Left ventricle myocardium inferior (tissue), 1 donor: ENCODE measurements around the gene OPA3. TPM values are rescaled to one million over a fixed set of nuclear protein-coding genes. Genes with fewer than 3 reads are reported as not detected.

Experiments
- DNase-seq: peaks from one replicate; pipeline ENCODE4 v3.0.0-alpha.2; 2020
- H3K27ac ChIP-seq: fragments of 200-600 bp; replicated peaks from 2 replicates; pipeline ENCODE4 v1.8.0; 2021
- H3K27me3 ChIP-seq: fragments of 200-600 bp; 2 replicates; pipeline ENCODE4 v1.8.0; 2021; ENCODE audit warnings: low read depth
- H3K36me3 ChIP-seq: fragments of 200-600 bp; 2 replicates; pipeline ENCODE4 v1.8.0; 2021
- H3K4me1 ChIP-seq: fragments of 200-600 bp; 2 replicates; pipeline ENCODE4 v1.8.0; 2021
- H3K4me3 ChIP-seq: fragments of 200-600 bp; 2 replicates; pipeline ENCODE4 v1.8.0; 2021; ENCODE audit warnings: mild to moderate bottlenecking, moderate library complexity
- H3K9me3 ChIP-seq: fragments of 200-600 bp; replicated peaks from 2 replicates; pipeline ENCODE4 v1.8.0; 2021
- intact Hi-C: fragments of 100-400 bp; cut with micrococcal nuclease; formaldehyde crosslinking; loops from one replicate; pipeline ENCODE4 v1.11.0; 2022
- total RNA-seq: library from RNA; stranded (reverse); fragmentation: NEBNext Ultra II Directional; extraction: Animal tissue kit (Norgen Biotek cat#: 25700); gene quantifications from one replicate; pipeline ENCODE4 v1.2.1, GENCODE V29; 2021
- TF ChIP-seq, protein P1 (sequence below): fragments of 200-600 bp; IDR thresholded peaks from 2 replicates; pipeline ENCODE4 v1.8.0; 2021; ENCODE audit warnings: antibody characterized with exemption, mild to moderate bottlenecking, borderline replicate concordance
- donor health status: DM: no; HTN: yes; CAD: no; lungs with severe emphysema.

The OPA3 gene
- total RNA-seq, 1 donor from 2014 or later: 25.3 TPM

DNA sequence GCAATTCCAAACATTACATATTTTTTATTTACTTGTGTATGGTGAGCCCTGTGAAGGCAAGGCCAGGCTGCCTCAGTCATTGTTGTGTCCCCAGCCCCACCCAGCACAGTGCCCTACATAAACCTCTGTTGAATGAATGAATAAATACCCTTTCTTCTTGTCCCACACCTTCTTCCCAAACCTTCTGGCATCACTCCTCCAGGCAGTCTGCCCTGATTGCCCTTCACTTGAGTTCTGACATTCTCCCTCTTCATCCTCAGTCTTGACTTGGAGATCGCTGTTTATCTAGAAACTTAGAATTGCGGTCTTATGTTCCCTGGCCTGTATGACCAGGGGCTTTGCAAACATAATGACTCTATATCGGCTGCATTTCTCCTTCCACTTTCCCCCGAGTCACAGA is 5.2 kb upstream of the OPA3 start:
- Histone ChIP-seq H3K27ac (no peak overlapping the region), H3K36me3 (peaks cover 22% of the 10 kb centered on the region), H3K4me1 (peaks cover 28% of the 10 kb centered on the region), H3K4me3 (no peak overlapping the region), H3K27me3 (peaks cover 37% of the 10 kb centered on the region), H3K9me3 (no peaks in the 10 kb centered on the region)
- TF ChIP-seq, protein P1, sequence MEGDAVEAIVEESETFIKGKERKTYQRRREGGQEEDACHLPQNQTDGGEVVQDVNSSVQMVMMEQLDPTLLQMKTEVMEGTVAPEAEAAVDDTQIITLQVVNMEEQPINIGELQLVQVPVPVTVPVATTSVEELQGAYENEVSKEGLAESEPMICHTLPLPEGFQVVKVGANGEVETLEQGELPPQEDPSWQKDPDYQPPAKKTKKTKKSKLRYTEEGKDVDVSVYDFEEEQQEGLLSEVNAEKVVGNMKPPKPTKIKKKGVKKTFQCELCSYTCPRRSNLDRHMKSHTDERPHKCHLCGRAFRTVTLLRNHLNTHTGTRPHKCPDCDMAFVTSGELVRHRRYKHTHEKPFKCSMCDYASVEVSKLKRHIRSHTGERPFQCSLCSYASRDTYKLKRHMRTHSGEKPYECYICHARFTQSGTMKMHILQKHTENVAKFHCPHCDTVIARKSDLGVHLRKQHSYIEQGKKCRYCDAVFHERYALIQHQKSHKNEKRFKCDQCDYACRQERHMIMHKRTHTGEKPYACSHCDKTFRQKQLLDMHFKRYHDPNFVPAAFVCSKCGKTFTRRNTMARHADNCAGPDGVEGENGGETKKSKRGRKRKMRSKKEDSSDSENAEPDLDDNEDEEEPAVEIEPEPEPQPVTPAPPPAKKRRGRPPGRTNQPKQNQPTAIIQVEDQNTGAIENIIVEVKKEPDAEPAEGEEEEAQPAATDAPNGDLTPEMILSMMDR: no peak
- intact Hi-C loops: no loop called here
- no peak for DNase-seq

DNA sequence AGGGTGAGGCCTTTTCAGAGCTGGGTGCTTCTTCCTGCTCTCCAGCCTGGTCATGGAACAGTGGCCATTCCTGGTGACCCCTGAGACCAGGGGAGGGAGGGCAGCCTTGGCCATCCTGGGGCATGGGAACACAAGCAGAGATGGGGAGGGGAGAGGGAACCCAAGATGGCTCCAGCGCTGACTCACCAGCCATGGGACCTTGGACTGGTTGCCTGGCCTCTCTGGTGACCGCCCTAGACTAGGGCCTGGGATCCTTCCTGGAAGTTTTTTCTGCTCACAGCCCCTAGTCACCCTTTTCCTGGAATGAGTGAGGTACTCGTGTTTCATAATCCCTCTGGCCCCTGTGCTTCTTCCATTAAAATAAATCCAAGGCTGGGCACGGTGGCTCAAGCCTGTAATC is 3.3 kb upstream of the OPA3 start:
- peaks cover 34% of the 10 kb centered on the region for H3K4me1 ChIP-seq
- peaks cover 22% of the 10 kb centered on the region for H3K36me3 ChIP-seq
- H3K27ac ChIP-seq: no peak overlapping the region
- H3K9me3 ChIP-seq: no peaks in the 10 kb centered on the region
- DNase-seq: no peak
- H3K4me3 ChIP-seq: no peak overlapping the region
- intact Hi-C loops: no loop called here
- TF ChIP-seq, protein P1: no peak
- peaks cover 24% of the 10 kb centered on the region for H3K27me3 ChIP-seq

DNA sequence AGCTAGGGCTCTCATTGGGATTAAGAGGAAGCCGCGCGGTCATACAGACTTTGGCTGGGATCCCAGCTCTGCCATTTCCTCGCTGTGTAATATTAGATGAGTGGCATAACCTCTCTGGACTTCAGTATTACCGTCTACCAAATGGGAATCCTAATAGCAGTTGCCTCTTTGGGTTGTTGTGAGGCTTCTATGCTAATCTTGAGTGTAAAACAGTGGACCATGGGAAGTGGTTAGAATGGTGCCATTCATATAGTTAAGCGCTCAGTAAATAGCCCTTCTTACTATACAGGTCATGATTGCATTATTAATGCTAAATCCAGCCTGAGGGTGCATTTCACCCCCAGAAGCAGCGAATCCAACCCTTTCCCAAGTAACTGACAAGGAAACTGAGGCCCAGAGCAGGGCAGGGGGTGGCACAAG is 566 bp upstream of the OPA3 start:
- TF ChIP-seq, protein P1: no peak
- no peaks in the 10 kb centered on the region for H3K27me3 ChIP-seq
- peaks cover 6% of the 10 kb centered on the region for H3K36me3 ChIP-seq
- peak overlapping the region; percentile 87 for H3K4me3 ChIP-seq
- intact Hi-C loops: no loop called here
- no peaks in the 10 kb centered on the region for H3K9me3 ChIP-seq
- peak overlapping the region; percentile 100 for H3K27ac ChIP-seq
- no peak for DNase-seq
- H3K4me1 ChIP-seq: peaks cover 23% of the 10 kb centered on the region

DNA sequence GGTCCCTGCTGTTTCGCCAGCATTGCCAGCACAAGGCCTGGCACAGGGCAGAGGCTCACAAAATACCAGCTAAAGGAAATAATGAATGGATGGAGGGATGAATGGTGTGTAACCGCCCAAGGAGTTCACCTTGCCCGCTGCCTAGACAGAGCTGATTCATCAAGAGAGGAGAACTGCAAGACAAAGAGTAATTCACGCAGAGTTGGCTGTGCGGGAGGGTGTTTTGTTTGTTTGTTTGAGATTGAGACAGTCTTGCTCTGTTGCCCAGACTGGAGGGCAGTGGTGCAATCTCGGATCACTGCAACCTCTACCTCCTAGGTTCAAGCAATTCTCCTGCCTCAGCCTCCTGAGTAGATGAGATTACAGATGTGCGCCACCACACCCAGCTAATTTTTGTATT is 3.0 kb downstream of the OPA3 start:
- intact Hi-C loops: no loop called here
- H3K36me3 ChIP-seq: no peaks in the 10 kb centered on the region
- no peaks in the 10 kb centered on the region for H3K27me3 ChIP-seq
- H3K9me3 ChIP-seq: no peaks in the 10 kb centered on the region
- TF ChIP-seq, protein P1: no peak
- DNase-seq: no peak
- no peak overlapping the region for H3K4me3 ChIP-seq
- peaks cover 55% of the 10 kb centered on the region for H3K4me1 ChIP-seq
- H3K27ac ChIP-seq: peak overlapping the region; percentile 13

DNA sequence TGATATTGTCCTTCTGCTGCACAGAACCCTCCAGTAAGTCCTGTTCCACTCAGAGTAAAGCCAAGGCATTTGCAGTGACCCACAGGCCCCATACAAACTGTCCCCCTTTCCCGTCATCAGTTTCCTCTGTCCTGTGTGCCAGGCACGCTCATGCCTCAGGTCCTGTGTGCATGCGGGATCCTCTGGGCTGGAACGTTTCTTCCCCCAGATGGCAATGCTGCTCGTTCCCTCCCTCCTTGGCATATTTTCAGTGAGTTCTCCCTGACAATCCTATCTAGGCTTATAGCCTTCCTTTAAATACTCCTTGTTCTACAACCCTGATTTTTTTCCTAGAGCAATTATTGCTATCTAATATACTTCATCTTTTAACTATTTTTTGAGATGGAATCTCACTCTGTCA is 5.7 kb downstream of the OPA3 start:
- Histone ChIP-seq H3K4me3 (no peak overlapping the region), H3K27ac (peak overlapping the region; percentile 81), H3K9me3 (no peaks in the 10 kb centered on the region), H3K36me3 (no peaks in the 10 kb centered on the region), H3K27me3 (no peaks in the 10 kb centered on the region), H3K4me1 (peaks cover 70% of the 10 kb centered on the region)
- intact Hi-C loops: loop anchor here (10.0 kb wide), 1 partner anchor 54 kb away; no protein-coding TSS in a partner anchor
- TF ChIP-seq, protein P1: no peak
- DNase-seq: no peak
